OCI-LY3 (cell line): ENCODE data around the gene CTDSPL.

Experiments
- H2AFZ ChIP-seq: fragments of 200-600, 300-600 bp; shearing (Covaris generic); 2 replicates; pipeline ENCODE4 v1.6.0; 2014; ENCODE audit warnings: antibody characterized with exemption, low read depth, low read length
- H3K27ac ChIP-seq: fragments of 200-600, 300-600 bp; sonication (generic); 2 replicates; pipeline ENCODE4 v1.5.1; 2014; ENCODE audit warnings: mild to moderate bottlenecking, low read length, moderate library complexity, mixed read lengths
- H3K27me3 ChIP-seq: fragments of 200-600, 300-600 bp; sonication (generic); 2 replicates; pipeline ENCODE4 v1.6.1; 2014; ENCODE audit warnings: low read depth, low read length, mixed read lengths
- H3K36me3 ChIP-seq: fragments of 200-600, 300-600 bp; sonication (generic); replicated peaks from 2 replicates; pipeline ENCODE3; 2014; ENCODE audit warnings: low read depth, low read length, mixed read lengths
- H3K4me1 ChIP-seq: fragments of 300-600, 200-600 bp; sonication (generic); 2 replicates; pipeline ENCODE4 v1.6.1; 2014; ENCODE audit warnings: low read length, mixed read lengths
- H3K4me2 ChIP-seq: fragments of 200-600, 300-600 bp; sonication (generic); 2 replicates; pipeline ENCODE4 v1.6.1; 2014; ENCODE audit warnings: low read length, mixed read lengths
- H3K4me3 ChIP-seq: fragments of 300-600, 200-600 bp; sonication (generic); 2 replicates; pipeline ENCODE4 v1.5.1; 2014; ENCODE audit warnings: antibody characterized with exemption, mild to moderate bottlenecking, low read length, moderate library complexity
- H3K79me2 ChIP-seq: fragments of 300-600, 200-600 bp; shearing (Covaris generic); 2 replicates; pipeline ENCODE4 v1.6.1; 2014; ENCODE audit warnings: mild to moderate bottlenecking, low read length, mixed read lengths
- H3K9ac ChIP-seq: fragments of 300-600, 200-600 bp; shearing (Covaris generic); 2 replicates; pipeline ENCODE4 v1.6.0; 2014; ENCODE audit warnings: mild to moderate bottlenecking, low read length, moderate library complexity
- H3K9me3 ChIP-seq: fragments of 200-600, 300-600 bp; shearing (Covaris generic); 2 replicates; pipeline ENCODE4 v1.6.1; 2014; ENCODE audit warnings: low read length, mixed read lengths; ENCODE audit not compliant: insufficient read depth
- H4K20me1 ChIP-seq: fragments of 200-600, 300-600 bp; sonication (generic); 2 replicates; pipeline ENCODE4 v1.6.1; 2016; ENCODE audit warnings: low read length, mixed read lengths; ENCODE audit not compliant: insufficient read depth
- EZH2phosphoT487 ChIP-seq: fragments of 200-600 bp; shearing (Covaris generic); IDR thresholded peaks from 2 replicates; pipeline ENCODE4 v1.6.1; 2018; ENCODE audit warnings: antibody characterized with exemption, mixed run types, low read depth
- TF ChIP-seq, protein P1 (sequence below): fragments of 200-600, 300-600 bp; sonication (generic); IDR thresholded peaks from 2 replicates; pipeline ENCODE4 v1.5.1; 2014; ENCODE audit warnings: antibody characterized with exemption, low read length, low read depth

CTDSPL gene

DNA sequence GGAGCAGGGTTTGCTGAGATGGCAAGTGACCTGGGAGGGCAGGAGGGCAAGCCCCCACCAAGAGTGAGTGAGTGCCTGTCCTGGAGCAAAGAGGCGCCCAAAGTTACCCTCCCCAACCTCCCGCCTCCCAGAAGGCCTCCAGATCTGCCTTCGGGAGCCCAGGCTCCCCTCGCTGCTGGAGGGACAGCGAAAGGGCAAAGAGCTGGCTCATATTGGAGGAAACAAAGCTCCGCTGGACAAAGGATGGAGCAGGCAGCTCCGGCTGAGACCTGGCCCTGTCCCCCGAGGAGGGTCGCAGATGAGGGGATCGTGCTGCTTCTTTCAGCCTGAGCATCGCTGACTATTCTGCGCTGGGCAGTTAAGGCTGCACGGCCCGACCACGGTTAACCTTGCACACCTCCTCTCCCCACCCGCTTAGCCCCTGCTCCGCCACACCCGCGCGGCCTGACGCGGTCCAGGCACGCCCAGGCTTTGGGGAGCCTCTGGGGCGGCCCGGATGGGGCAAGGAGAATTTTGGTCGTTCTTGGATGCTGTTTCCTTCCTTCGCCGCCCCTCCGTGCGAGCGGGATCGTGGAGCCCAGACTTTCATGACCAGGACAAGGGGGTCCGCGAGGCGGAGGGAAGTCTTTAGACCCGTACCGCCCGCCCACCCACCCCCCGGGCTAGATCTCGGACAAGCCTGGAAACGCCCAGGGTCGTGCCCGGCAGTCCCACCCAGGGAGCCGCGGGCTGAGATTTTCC lies 167.1 kb downstream of the CTDSPL start:
- H3K27me3 ChIP-seq = no peaks in the 10 kb centered on the region
- H3K9ac ChIP-seq = no peak overlapping the region
- no peak overlapping the region for H3K27ac ChIP-seq
- H3K4me2 ChIP-seq = no peak overlapping the region
- TF ChIP-seq, protein P1, sequence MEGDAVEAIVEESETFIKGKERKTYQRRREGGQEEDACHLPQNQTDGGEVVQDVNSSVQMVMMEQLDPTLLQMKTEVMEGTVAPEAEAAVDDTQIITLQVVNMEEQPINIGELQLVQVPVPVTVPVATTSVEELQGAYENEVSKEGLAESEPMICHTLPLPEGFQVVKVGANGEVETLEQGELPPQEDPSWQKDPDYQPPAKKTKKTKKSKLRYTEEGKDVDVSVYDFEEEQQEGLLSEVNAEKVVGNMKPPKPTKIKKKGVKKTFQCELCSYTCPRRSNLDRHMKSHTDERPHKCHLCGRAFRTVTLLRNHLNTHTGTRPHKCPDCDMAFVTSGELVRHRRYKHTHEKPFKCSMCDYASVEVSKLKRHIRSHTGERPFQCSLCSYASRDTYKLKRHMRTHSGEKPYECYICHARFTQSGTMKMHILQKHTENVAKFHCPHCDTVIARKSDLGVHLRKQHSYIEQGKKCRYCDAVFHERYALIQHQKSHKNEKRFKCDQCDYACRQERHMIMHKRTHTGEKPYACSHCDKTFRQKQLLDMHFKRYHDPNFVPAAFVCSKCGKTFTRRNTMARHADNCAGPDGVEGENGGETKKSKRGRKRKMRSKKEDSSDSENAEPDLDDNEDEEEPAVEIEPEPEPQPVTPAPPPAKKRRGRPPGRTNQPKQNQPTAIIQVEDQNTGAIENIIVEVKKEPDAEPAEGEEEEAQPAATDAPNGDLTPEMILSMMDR = no peak
- TF ChIP-seq EZH2phosphoT487 = no peak
- H3K4me3 ChIP-seq = no peak overlapping the region
- H3K4me1 ChIP-seq = peaks cover 11% of the 10 kb centered on the region
- no peaks in the 10 kb centered on the region for H3K36me3 ChIP-seq
- H4K20me1 ChIP-seq = no peaks in the 10 kb centered on the region
- no peaks in the 10 kb centered on the region for H3K9me3 ChIP-seq
- no peaks in the 10 kb centered on the region for H3K79me2 ChIP-seq
- H2AFZ ChIP-seq = no peak overlapping the region

DNA sequence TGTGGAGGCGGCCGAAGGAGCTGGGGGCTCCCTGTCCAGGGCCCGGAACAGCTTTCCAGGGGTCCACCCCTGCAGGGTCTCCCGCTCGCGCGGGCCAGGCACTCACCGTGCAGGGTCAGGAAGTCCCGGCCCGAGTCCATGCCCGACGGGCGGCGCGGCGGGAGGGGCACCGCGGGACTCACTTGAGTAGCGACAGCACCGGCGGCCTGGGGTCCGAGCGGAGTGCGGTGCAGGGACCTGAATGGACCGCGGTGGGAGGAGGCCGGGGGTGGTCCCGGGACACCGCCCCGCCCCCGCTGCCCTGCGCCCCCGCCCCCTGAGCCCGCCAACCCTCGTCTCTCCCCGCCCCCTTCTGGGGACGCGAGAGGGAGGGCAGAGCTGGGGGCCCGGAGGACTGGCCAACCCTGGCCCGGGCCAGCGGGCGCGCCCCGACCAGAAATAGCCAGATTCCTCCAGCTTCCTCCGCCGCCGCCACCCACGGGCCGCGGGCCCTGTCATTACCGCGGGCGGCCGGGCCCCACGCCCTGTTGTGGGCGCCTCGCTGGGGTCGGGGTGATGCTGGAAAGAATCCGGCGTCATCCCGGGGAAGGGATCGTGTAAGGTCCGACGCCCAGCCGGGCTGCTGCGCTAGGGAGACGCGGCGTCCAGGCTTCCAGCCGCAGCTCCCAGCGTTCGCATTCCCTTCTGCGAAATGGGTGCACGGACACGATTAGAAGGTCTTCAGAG lies 167.9 kb downstream of the CTDSPL start, which contains the start of gene PLCD1:
PLCD1 (minus strand) TSS at position 243 of the 726 bp plus-strand sequence; CDS start at position 140, 103 bp downstream.
- Histone ChIP-seq H3K9me3 (no peaks in the 10 kb centered on the region), H3K79me2 (no peaks in the 10 kb centered on the region), H3K4me1 (peaks cover 7% of the 10 kb centered on the region), H3K27ac (no peak within 1 kb of the TSS), H3K4me2 (no peak within 1 kb of the TSS), H3K27me3 (no peaks in the 10 kb centered on the region), H4K20me1 (no peaks in the 10 kb centered on the region), H3K4me3 (no peak within 1 kb of the TSS), H2AFZ (no peak within 1 kb of the TSS), H3K36me3 (no peaks in the 10 kb centered on the region), H3K9ac (no peak within 1 kb of the TSS)
- no peak for TF ChIP-seq EZH2phosphoT487
- TF ChIP-seq, protein P1 = no peak

DNA sequence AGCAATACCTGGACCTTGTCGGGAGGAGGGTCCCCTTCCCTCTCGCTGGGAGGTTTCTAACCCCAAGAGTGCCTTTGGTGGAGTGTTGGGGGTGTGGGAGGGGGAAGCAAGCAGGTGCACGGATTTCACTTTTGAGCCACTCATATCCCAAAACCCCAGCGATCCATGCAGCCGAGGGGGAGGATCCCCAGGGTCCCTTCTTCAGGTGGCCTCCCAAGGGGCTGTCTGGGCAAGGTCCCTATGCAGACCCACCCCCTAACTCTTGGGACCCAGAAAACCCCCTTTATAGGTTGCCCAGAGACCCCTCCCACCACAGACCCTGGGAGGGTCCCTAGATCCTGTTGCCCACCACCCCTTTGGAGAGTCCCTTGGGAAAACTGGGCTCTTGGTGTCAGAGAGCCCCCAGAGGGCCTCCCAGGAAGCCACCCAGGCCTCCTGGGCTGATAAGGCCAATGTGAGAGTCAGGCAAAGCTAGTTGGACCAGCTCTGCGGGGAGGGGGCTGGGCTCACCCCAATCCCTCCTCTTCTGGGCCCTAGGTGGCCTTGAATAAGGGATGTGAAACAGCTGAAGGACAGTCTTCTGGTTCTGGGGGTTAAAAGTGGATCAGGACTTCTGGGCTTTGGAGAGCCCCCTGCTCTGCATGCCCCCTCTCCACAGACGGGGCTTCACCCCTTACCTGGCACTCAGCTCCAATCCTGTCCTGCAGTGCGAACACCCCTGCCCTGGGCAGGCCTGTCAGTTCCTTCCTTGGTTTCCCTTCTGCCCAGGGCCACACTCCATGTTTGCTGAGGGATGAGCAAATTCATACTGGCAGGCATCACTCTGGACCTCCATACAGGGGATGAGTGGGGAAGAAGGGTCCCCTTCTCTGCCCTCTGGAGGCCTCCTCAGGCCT lies 168.7 kb downstream of the CTDSPL start:
- no peaks in the 10 kb centered on the region for H3K36me3 ChIP-seq
- no peak overlapping the region for H3K4me3 ChIP-seq
- no peak overlapping the region for H3K4me2 ChIP-seq
- no peak overlapping the region for H2AFZ ChIP-seq
- TF ChIP-seq, protein P1 = no peak
- H3K79me2 ChIP-seq = no peaks in the 10 kb centered on the region
- no peak overlapping the region for H3K27ac ChIP-seq
- H3K27me3 ChIP-seq = no peaks in the 10 kb centered on the region
- H3K9ac ChIP-seq = no peak overlapping the region
- H4K20me1 ChIP-seq = no peaks in the 10 kb centered on the region
- H3K9me3 ChIP-seq = no peaks in the 10 kb centered on the region
- peaks cover 6% of the 10 kb centered on the region for H3K4me1 ChIP-seq
